Epithelial cell of esophagus (primary cell): ENCODE data around the gene CXCR3.
A peak's percentile ranks its signal among the peaks of the same experiment; 100 is the strongest.
"Not testable (repeated sequence)": the region's sequence is repeated elsewhere in the genome, so short reads cannot be mapped to it uniquely, and the experiment has no call there.

Source experiments
- DNase-seq: peaks from one replicate; pipeline ENCODE4 v3.0.0; 2010; ENCODE audit warnings: low read depth
- H3K4me3 ChIP-seq: 2 replicates; pipeline ENCODE4 v1.5.1; 2011; ENCODE audit warnings: mild to moderate bottlenecking, low read length, control low read depth
- CTCF ChIP-seq: IDR thresholded peaks from 2 replicates; pipeline ENCODE4 v1.5.1; 2011; ENCODE audit warnings: low read depth, mild to moderate bottlenecking, low read length, control low read depth, inconsistent platforms; ENCODE audit not compliant: insufficient read depth; ENCODE audit errors: missing control alignments

The CXCR3 gene

DNA sequence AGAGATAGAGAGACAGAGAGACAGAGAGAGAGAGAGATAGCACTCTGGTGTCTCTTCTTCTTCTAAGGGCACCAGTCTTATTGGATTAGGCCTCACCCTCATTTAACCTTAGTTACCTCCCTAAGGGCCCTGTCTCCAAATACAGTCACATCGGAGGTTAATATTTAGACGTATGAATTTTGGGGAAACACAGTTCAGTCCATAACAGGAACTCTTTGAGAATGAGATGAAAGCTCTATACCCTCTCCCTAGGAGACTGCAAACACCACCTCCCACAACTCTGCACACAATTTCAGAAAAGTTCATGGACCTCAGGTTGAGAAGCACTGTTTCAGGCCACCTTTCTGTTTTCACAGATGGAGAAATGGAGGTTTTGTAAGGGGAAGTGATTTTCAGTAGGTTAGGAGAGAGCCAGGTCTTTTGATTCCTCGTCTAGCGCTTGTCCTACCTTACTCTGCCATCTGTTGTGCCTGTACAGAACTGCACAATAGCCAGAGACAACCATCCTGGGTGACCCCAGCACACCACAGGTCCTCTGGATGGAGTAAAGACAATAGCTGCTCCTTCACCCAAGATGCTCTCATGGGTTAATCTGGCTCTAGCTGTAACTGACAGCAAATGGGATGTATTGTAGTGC is 32.1 kb upstream of the CXCR3 start:
- no peak for DNase-seq
- H3K4me3 ChIP-seq, result no peak overlapping the region
- peak; percentile 6 for TF ChIP-seq CTCF

- not testable (repeated sequence) for DNase-seq, H3K4me3 ChIP-seq
Measured at GRCh38 chrX:71644406-71644805, 26.1 kb upstream of the CXCR3 start.

DNA sequence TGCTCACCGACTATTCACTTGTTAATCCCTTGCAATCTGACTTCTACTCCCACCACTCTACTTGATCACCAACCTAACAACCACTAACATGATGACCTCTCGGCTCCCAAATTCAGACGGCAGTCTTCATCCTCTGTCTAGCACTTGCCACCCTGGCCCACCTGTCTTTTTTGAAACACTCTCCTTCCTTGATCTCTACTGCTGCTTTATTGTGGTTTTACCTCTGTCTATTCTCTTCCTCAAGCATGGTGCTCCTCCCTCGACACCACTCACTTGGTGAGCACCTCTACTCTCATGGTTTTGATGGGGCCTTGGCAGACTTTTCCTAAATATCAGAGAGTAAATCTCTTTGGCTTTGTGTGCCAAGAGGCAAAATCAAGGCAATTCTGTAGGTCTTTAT is 21.7 kb upstream of the CXCR3 start:
- no peak for DNase-seq
- no peak for TF ChIP-seq CTCF

DNA sequence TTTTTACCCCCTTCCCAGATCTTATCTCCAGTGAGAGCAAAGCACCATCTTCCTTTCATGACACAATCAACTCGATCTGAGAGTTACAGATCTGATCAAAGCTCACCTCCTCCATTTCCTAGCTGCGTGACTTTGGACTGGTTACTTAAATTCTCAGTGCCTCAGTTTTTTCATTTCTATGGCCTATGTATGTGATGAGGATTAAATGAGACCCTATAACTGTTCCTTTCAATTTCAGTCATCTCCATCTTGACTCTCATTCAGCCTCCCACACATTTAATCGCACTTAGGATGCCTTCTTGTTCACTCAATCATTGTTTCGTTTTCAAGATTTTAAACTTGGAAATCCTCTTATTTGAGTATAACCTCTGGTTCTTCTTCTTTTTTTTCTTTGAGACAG is 20.1 kb upstream of the CXCR3 start:
- TF ChIP-seq CTCF, result no peak

More for the DNA sequence above, 21.7 kb upstream of the CXCR3 start:
- no peak overlapping the region for H3K4me3 ChIP-seq

GRCh38 chrX:71637848-71638247 is 19.5 kb upstream of the CXCR3 start:
- DNase-seq, result peak; percentile 56
- TF ChIP-seq CTCF, result no peak
- no peak overlapping the region for H3K4me3 ChIP-seq

More for the DNA sequence above, 20.1 kb upstream of the CXCR3 start:
- H3K4me3 ChIP-seq, result no peak overlapping the region
- no peak for DNase-seq

- TF ChIP-seq CTCF, result no peak
- DNase-seq, result peak; percentile 35
Measured at GRCh38 chrX:71637253-71637618, 18.9 kb upstream of the CXCR3 start.

GRCh38 chrX:71636438-71637252 is 18.3 kb upstream of the CXCR3 start:
- no peak for DNase-seq

More at GRCh38 chrX:71637253-71637618, 18.9 kb upstream of the CXCR3 start:
- H3K4me3 ChIP-seq, result no peak overlapping the region

More at GRCh38 chrX:71636438-71637252, 18.3 kb upstream of the CXCR3 start:
- no peak for TF ChIP-seq CTCF
- H3K4me3 ChIP-seq, result no peak overlapping the region
